ENCODE results near the gene TLDC2. TPM values are rescaled to one million over a fixed set of nuclear protein-coding genes. Genes with fewer than 3 reads are reported as not detected.

The TLDC2 gene
- total and polyA plus RNA-seq, 12 donors, result 0.10 to 0.33 (median 0.26) TPM; not detected in 8

DNA sequence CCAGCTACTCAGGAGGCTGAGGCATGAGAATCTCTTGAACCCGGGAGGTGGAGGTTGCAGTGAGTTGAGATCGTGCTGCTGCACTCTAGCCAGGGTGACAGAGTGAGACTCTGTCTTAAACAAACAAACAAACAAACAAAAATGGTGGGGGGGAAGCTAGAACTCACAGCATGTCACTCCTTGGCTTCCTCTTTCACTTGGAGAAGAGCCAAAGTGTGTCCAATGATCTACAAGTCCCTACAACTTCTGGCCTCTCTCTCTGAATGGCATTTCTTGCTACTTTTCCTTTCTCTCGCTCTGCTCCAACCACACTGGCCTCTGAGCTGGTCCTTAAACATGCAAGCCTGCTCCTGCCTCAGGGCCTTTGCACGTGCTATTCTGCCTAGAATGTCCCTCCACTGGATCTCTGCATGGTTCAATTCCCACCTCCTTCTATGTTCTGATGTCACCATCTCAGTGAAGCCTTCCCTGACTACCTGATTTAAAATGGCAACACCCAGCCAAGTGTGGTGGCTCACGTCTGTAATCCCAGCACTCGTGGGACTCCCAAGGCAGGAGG lies 8.1 kb downstream of the TLDC2 start:
- Histone ChIP-seq H3K27ac (no peak overlapping the region), H3K4me1 (replicated peaks in 1 of 2) (peaks cover 0 to 16% of the 10 kb centered on the region in 2 donors), H3K27me3 (no peaks in the 10 kb centered on the region), H3K9me3 (replicated peaks in 1 of 3) (no peaks in the 10 kb centered on the region), H3K4me3 (no peak overlapping the region), H3K36me3 (replicated peaks in 1 of 2) (peaks cover 0 to 3% of the 10 kb centered on the region in 2 donors)
- 78 to 81% (median 79%) methylated on average over 6 of the region's 6 CpGs for WGBS, 4 donors
- intact Hi-C loops (cut with DNase I), result no loop called here
- TF ChIP-seq POLR2A (IDR thresholded peaks at IDR 0.05) (no peak), CTCF (IDR thresholded peaks at IDR 0.05) (no peak)
- DNase-seq, result no peak

- Histone ChIP-seq H3K27ac (no peak overlapping the region), H3K36me3 (replicated peaks in 1 of 2) (peaks cover 0 to 8% of the 10 kb centered on the region in 2 donors), H3K4me3 (no peak overlapping the region), H3K4me1 (replicated peaks in 1 of 2) (peaks cover 0 to 16% of the 10 kb centered on the region in 2 donors), H3K27me3 (no peaks in the 10 kb centered on the region), H3K9me3 (replicated peaks in 1 of 3) (no peaks in the 10 kb centered on the region)
- no peak for DNase-seq
- no peak for TF ChIP-seq POLR2A (IDR thresholded peaks at IDR 0.05)
- TF ChIP-seq CTCF (IDR thresholded peaks at IDR 0.05), result peak in 4 of 6 experiments; percentile 5 to 29 (median 21)
- WGBS, 4 donors, result 43 to 46% (median 45%) methylated on average over 8 of the region's 8 CpGs
- intact Hi-C loops (cut with DNase I), result no loop called here
These were observed 9.4 kb downstream of the TLDC2 start for GRCh38 chr20:36885356-36885755.

DNA sequence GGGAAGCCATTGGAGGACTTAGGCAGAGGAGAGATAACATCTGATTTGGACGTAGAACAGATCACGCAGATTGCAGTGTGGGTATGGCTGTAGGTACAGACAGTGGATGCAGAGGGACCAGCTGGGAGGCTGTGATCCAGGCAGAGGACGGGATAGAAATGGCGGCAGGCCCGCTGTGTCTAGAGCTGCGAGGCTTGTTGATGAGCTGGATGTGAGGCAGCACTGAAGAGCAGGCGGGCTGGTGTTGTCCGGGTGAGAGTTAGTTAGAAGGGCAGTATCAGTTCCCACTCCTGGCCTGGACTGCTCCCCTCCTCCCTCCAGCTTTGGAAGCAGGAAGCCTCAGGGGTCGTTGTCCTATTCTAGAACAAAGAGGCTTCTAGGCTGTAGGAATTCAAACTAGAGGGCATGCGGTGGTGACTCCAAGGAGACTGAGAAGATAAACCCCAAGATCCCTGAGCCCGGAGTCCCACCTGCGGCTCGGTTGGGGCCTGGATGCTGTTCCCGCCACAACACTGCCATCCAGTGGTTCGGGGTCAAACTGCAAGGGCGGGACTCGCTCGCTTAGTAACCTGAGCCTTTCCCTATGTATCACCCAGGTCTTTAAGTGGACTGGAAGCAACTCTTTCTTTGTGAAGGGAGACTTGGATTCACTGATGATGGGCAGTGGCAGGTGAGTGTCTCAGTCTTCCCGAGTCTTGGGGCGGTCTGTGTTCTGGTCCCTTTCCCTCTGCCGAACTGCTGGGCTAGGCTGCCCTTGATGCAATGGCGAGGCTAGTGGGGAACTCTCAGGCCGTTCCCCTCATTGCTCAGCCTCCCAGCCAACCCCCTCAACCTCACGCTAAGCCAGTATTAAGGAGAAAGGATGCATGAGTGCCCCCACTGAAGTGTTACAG lies 11.2 kb downstream of the TLDC2 start:
- peaks cover 0 to 25% of the 10 kb centered on the region in 2 donors for H3K36me3 ChIP-seq (replicated peaks in 1 of 2)
- no peak overlapping the region for H3K4me3 ChIP-seq
- intact Hi-C loops (cut with DNase I), result no loop called here
- no peak overlapping the region for H3K27ac ChIP-seq
- no peaks in the 10 kb centered on the region for H3K27me3 ChIP-seq
- 17 to 25% (median 23%) methylated on average over 14 to 24 of the region's 24 CpGs for WGBS, 4 donors
- peaks cover 0 to 16% of the 10 kb centered on the region in 2 donors for H3K4me1 ChIP-seq (replicated peaks in 1 of 2)
- no peaks in the 10 kb centered on the region for H3K9me3 ChIP-seq (replicated peaks in 1 of 3)
- DNase-seq, result peak; percentile 74 to 93 (median 84)
- TF ChIP-seq CTCF (IDR thresholded peaks at IDR 0.05), result peak; percentile 87 to 95 (median 92)
- TF ChIP-seq POLR2A (IDR thresholded peaks at IDR 0.05), result no peak

GRCh38 chr20:36887752-36888090 lies 11.8 kb downstream of the TLDC2 start:
- Histone ChIP-seq H3K4me1 (replicated peaks in 1 of 2) (peaks cover 0 to 16% of the 10 kb centered on the region in 2 donors), H3K27me3 (no peaks in the 10 kb centered on the region), H3K4me3 (no peak overlapping the region), H3K36me3 (replicated peaks in 1 of 2) (peaks cover 0 to 31% of the 10 kb centered on the region in 2 donors), H3K9me3 (replicated peaks in 1 of 3) (no peaks in the 10 kb centered on the region), H3K27ac (no peak overlapping the region)
- peak in 1 of 7 donors; percentile 29 for DNase-seq
- no peak for TF ChIP-seq POLR2A (IDR thresholded peaks at IDR 0.05)
- no peak for TF ChIP-seq CTCF (IDR thresholded peaks at IDR 0.05)
- intact Hi-C loops (cut with DNase I), result no loop called here
- WGBS, 4 donors, result 30 to 38% (median 34%) methylated on average over 6 of the region's 6 CpGs
